Peyer's patch (tissue), 4 donors: ENCODE measurements around the gene PAIP1.

Experiments used
- CTCF ChIP-seq, 6 experiments: fragments of 450-650 bp in 4 of 6; fragments of 200-600 bp in 2 of 6; sonication (generic) in 1 of 6; IDR thresholded peaks; one replicate each; pipeline ENCODE4 v1.5.1; 2017 to 2019; ENCODE audit warnings: antibody characterized with exemption in 6 of 6, mild to moderate bottlenecking in 3 of 6, moderate library complexity in 1 of 6
- POLR2A ChIP-seq, 2 donors: fragments of 450-650 bp; IDR thresholded peaks; one replicate each; pipeline ENCODE4 v1.5.1; 2017; ENCODE audit warnings: antibody characterized with exemption in 2 of 2, mild to moderate bottlenecking in 2 of 2, moderate library complexity in 2 of 2

DNA sequence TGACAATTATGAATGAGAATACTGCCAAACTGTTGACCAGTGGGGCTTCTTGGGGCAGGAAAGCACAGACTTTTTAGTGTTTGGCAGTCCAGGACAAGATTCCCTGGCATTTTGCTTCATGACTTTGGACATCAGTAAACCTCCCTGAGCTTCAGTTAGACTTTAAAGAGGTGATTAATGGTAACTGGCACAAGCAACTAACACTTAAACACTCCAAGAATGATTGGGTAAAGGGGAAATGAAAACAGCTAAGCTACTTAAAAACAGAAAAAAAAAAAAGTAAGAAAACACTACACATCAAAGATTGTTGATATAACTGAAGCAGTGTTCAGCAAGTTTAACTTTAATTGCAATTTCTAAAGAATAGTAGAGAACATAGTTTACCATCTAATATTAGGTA lies 13.4 kb downstream of the PAIP1 start:
- no peak for TF ChIP-seq CTCF (IDR thresholded peaks at IDR 0.05)
- TF ChIP-seq POLR2A (IDR thresholded peaks at IDR 0.05) = no peak
